Measurements from ENCODE around the gene ERC2. TPM values are rescaled to one million over a fixed set of nuclear protein-coding genes. Genes with fewer than 3 reads are reported as not detected.

The ERC2 gene
- total RNA-seq, 6 donors from 2014 or later, result 0.67 to 14.7 (median 1.3) TPM

DNA sequence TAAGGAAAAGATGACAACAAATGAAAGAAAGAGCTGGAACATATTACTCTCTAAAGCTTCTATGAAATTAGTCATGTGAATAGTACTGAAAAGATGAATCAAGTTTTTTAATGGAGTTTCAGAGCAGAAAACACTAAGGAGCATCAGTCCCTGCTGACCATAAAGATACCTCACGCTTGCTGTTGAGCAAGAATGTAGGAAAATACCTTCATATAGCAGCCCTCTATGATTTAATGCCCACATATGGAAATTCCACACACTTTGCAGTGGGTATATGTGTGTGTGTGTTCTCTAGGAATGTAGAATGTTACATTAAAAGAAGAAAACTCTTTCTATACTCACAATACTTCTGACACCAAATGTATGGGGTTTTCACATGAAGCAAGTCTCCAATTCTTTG lies 355.0 kb downstream of the ERC2 start:
- ATAC-seq (ENCODE audit: low FRiP score in 2 of 2) (no peak), DNase-seq (no peak)
- 70 to 78% methylated on average over 1 of the region's 1 CpG for WGBS, 2 donors
- H3K9me3 ChIP-seq, result peaks cover 3 to 8% (median 5%) of the 10 kb centered on the region in 4 donors
- no peaks in the 10 kb centered on the region for H3K4me1 ChIP-seq
- no peaks in the 10 kb centered on the region for H3K27me3 ChIP-seq
- H3K36me3 ChIP-seq, result no peaks in the 10 kb centered on the region
- H3K27ac ChIP-seq, result no peak overlapping the region
- TF ChIP-seq EP300 (IDR thresholded peaks at IDR 0.05), result no peak
- TF ChIP-seq POLR2AphosphoS5 (IDR thresholded peaks at IDR 0.05), result no peak
- no peak for TF ChIP-seq CTCF (IDR thresholded peaks at IDR 0.05)
- no peak for TF ChIP-seq POLR2A (IDR thresholded peaks at IDR 0.05)
- no peak overlapping the region for H3K4me3 ChIP-seq

GRCh38 chr3:56111606-56112304 lies 356.5 kb downstream of the ERC2 start:
- Histone ChIP-seq H3K36me3 (no peaks in the 10 kb centered on the region), H3K27ac (no peak overlapping the region), H3K4me1 (no peaks in the 10 kb centered on the region), H3K9me3 (peaks cover 3 to 8% (median 5%) of the 10 kb centered on the region in 4 donors), H3K27me3 (no peaks in the 10 kb centered on the region), H3K4me3 (no peak overlapping the region)
- 48 to 57% methylated on average over 3 of the region's 3 CpGs for WGBS, 2 donors
- ATAC-seq (ENCODE audit: low FRiP score in 2 of 2) (no peak), DNase-seq (no peak)
- TF ChIP-seq EP300 (IDR thresholded peaks at IDR 0.05) (no peak), POLR2AphosphoS5 (IDR thresholded peaks at IDR 0.05) (no peak), CTCF (IDR thresholded peaks at IDR 0.05) (no peak), POLR2A (IDR thresholded peaks at IDR 0.05) (no peak)

DNA sequence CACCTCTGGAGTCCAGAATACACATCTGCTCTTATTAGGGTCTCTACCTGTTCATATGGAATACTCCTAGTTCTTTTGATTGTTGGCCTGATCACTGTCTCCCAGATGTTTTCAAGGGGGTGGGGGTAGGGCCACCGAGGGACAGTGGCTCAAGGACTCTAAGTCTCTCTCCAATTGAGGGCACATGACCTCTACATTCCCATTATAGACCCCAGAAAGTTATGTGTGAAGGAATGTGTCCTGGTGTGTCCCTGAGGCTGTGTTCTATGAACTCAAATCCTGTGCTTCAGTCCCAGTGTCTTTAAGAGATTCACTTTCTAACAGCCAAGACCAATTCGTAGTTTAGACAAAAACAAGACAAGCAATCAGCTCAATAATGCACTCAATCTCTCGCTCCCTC lies 357.4 kb downstream of the ERC2 start:
- H3K9me3 ChIP-seq, result peaks cover 3 to 8% (median 5%) of the 10 kb centered on the region in 4 donors
- no peak overlapping the region for H3K27ac ChIP-seq
- TF ChIP-seq POLR2A (IDR thresholded peaks at IDR 0.05), result no peak
- no peak for TF ChIP-seq EP300 (IDR thresholded peaks at IDR 0.05)
- TF ChIP-seq CTCF (IDR thresholded peaks at IDR 0.05), result no peak
- TF ChIP-seq POLR2AphosphoS5 (IDR thresholded peaks at IDR 0.05), result no peak
- H3K27me3 ChIP-seq, result no peaks in the 10 kb centered on the region
- no peaks in the 10 kb centered on the region for H3K4me1 ChIP-seq
- DNase-seq (no peak), ATAC-seq (ENCODE audit: low FRiP score in 2 of 2) (no peak)
- 57 to 74% methylated on average over 3 of the region's 3 CpGs for WGBS, 2 donors
- no peaks in the 10 kb centered on the region for H3K36me3 ChIP-seq
- no peak overlapping the region for H3K4me3 ChIP-seq

DNA sequence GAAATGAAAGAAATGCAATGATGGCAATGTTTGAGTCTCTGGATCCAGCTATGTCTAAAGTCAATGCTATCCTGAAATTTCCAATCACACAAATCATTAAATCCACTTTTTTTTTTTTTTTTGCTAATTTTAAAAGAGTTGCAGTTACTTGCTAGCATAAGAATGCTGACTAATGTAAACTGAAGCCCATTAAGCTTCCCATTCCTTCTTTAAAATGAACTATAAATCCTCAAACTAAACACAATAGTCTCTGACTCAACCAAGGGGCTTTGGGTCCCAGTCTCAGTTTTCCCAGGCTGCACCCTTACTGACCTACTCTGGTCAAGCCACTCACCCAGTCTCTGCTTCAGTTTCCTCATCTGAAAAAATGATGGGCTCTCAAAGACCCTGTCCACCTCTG lies 361.1 kb downstream of the ERC2 start:
- Histone ChIP-seq H3K4me3 (no peak overlapping the region), H3K27me3 (no peaks in the 10 kb centered on the region), H3K36me3 (no peaks in the 10 kb centered on the region), H3K27ac (no peak overlapping the region), H3K4me1 (no peaks in the 10 kb centered on the region), H3K9me3 (no peaks in the 10 kb centered on the region)
- TF ChIP-seq POLR2AphosphoS5 (IDR thresholded peaks at IDR 0.05), result no peak
- TF ChIP-seq POLR2A (IDR thresholded peaks at IDR 0.05), result no peak
- DNase-seq, result no peak
- no peak for ATAC-seq (ENCODE audit: low FRiP score in 2 of 2)

GRCh38 chr3:56102032-56102431 lies 366.2 kb downstream of the ERC2 start:
- no peak for TF ChIP-seq CTCF (IDR thresholded peaks at IDR 0.05)
- no peak for TF ChIP-seq EP300 (IDR thresholded peaks at IDR 0.05)
- TF ChIP-seq POLR2AphosphoS5 (IDR thresholded peaks at IDR 0.05), result no peak
- no peak for TF ChIP-seq POLR2A (IDR thresholded peaks at IDR 0.05)
- Histone ChIP-seq H3K36me3 (no peaks in the 10 kb centered on the region), H3K4me1 (no peaks in the 10 kb centered on the region), H3K4me3 (no peak overlapping the region), H3K27ac (no peak overlapping the region), H3K27me3 (no peaks in the 10 kb centered on the region), H3K9me3 (no peaks in the 10 kb centered on the region)
- ATAC-seq (ENCODE audit: low FRiP score in 2 of 2) (no peak), DNase-seq (peak in 1 of 2 donors; percentile 27)
- 83 to 88% methylated on average over 6 of the region's 6 CpGs for WGBS, 2 donors

All from upper lobe of left lung (tissue), 6 donors.